Tracheal epithelial cell (primary cell): ENCODE results near the gene FAM53C. TPM values are rescaled to one million over a fixed set of nuclear protein-coding genes. Genes with fewer than 3 reads are reported as not detected.

Experiments
- total RNA-seq: library from RNA; depleted of rRNA; stranded (reverse); fragments of >200 nt; gene quantifications from 2 replicates; pipeline ENCODE4 v1.2.1, GENCODE V29; 2014

The FAM53C gene
- total RNA-seq: 12.4 and 19.5 TPM in 2 replicates

GRCh38 chr5:138337685-138338410, at the start of gene FAM53C:
Gene FAM53C, plus strand, starts transcription at chr5:138338266. Its CDS starts 3,070 bp downstream, at chr5:138341336.

GRCh38 chr5:138331449-138332368, 6.4 kb upstream of the FAM53C start, which contains the start of gene CDC25C:
Gene CDC25C, minus strand, starts transcription at chr5:138331804. Its CDS starts 624 bp downstream, at chr5:138331180.

GRCh38 chr5:138352071-138352721, 14.1 kb downstream of the FAM53C start, which contains the start of gene KDM3B:
Gene KDM3B, plus strand, starts transcription at chr5:138352685. Its CDS starts 111 bp downstream, at chr5:138352796.

Other genes with a start within 250 kb of the FAM53C start
- 1.7 and 2.8 TPM in 2 replicates for gene NME5, start 198.8 kb upstream of the FAM53C start, total RNA-seq
- 11.5 and 12.3 TPM in 2 replicates for gene BRD8, start 159.6 kb upstream of the FAM53C start, total RNA-seq
- gene KIF20A, start 159.2 kb upstream of the FAM53C start, total RNA-seq: 0.64 and 4.3 TPM in 2 replicates
- gene CDC23, start 124.9 kb upstream of the FAM53C start, total RNA-seq: 22.4 and 24.7 TPM in 2 replicates
- gene GFRA3, start 63.6 kb upstream of the FAM53C start, total RNA-seq: not detected in 2 replicates
- 0.72 TPM in 1 of 2 replicates, not detected in the other for gene CDC25C, start 6.5 kb upstream of the FAM53C start, total RNA-seq
- 36.4 and 42.0 TPM in 2 replicates for gene KDM3B, start 14.4 kb downstream of the FAM53C start, total RNA-seq
- 1.9 and 6.3 TPM in 2 replicates for gene REEP2, start 100.8 kb downstream of the FAM53C start, total RNA-seq
- gene EGR1, start 127.2 kb downstream of the FAM53C start, total RNA-seq: 5.1 and 6.6 TPM in 2 replicates
- gene ETF1, start 205.0 kb downstream of the FAM53C start, total RNA-seq: 175 and 185 TPM in 2 replicates
- gene HSPA9, start 237.1 kb downstream of the FAM53C start, total RNA-seq: 725 and 792 TPM in 2 replicates